ENCODE data around the gene S100A12. TPM values are rescaled to one million over a fixed set of nuclear protein-coding genes. Genes with fewer than 3 reads are reported as not detected.
"Not testable (repeated sequence)": the region's sequence is repeated elsewhere in the genome, so short reads cannot be mapped to it uniquely, and the experiment has no call there.

Gene S100A12
- total RNA-seq, result not detected in 2 replicates

GRCh38 chr1:153375511-153375910, at the start of gene S100A12:
S100A12 (minus strand) TSS chr1:153375621; CDS start chr1:153374592, 1,029 bp downstream.
- intact Hi-C loops (cut with micrococcal nuclease), result no loop called here

- intact Hi-C loops (cut with micrococcal nuclease), result loop anchor here (1.0 kb wide), 1 partner anchor 30 kb away; no protein-coding TSS in a partner anchor
These were observed 47.1 kb upstream of the S100A12 start for GRCh38 chr1:153422450-153423068.

GRCh38 chr1:153420306-153420705, 44.9 kb upstream of the S100A12 start:
- intact Hi-C loops (cut with micrococcal nuclease), result no loop called here

- intact Hi-C loops (cut with micrococcal nuclease), result not testable (repeated sequence)
These were observed 44.0 kb upstream of the S100A12 start for GRCh38 chr1:153419436-153419793.

GRCh38 chr1:153418758-153419435, 43.5 kb upstream of the S100A12 start:
- intact Hi-C loops (cut with micrococcal nuclease), result not testable (repeated sequence)

GRCh38 chr1:153417136-153417888, 41.9 kb upstream of the S100A12 start:
- intact Hi-C loops (cut with micrococcal nuclease), result no loop called here

- intact Hi-C loops (cut with micrococcal nuclease), result no loop called here
These were observed 40.6 kb upstream of the S100A12 start, which contains the start of gene S100A7A for GRCh38 chr1:153415850-153416570. S100A7A (plus strand) TSS chr1:153416520; CDS start chr1:153418083, 1,563 bp downstream.

GRCh38 chr1:153413961-153414360, 38.5 kb upstream of the S100A12 start:
- intact Hi-C loops (cut with micrococcal nuclease), result not testable (repeated sequence)

- intact Hi-C loops (cut with micrococcal nuclease), result not testable (repeated sequence)
These were observed 31.9 kb upstream of the S100A12 start for GRCh38 chr1:153407274-153407673.

GRCh38 chr1:153405825-153406599, 30.6 kb upstream of the S100A12 start:
- intact Hi-C loops (cut with micrococcal nuclease), result not testable (repeated sequence)

GRCh38 chr1:153404768-153405167, 29.3 kb upstream of the S100A12 start:
- intact Hi-C loops (cut with micrococcal nuclease), result loop anchor here (1.0 kb wide), 1 partner anchor 52 kb away; no protein-coding TSS in a partner anchor

GRCh38 chr1:153404086-153404635, 28.7 kb upstream of the S100A12 start:
- intact Hi-C loops (cut with micrococcal nuclease), result loop anchor here (1.0 kb wide), 1 partner anchor 52 kb away; no protein-coding TSS in a partner anchor

- intact Hi-C loops (cut with micrococcal nuclease), result loop anchor here (1.0 kb wide), 1 partner anchor 51 kb away; no protein-coding TSS in a partner anchor
These were observed 28.1 kb upstream of the S100A12 start for GRCh38 chr1:153403421-153404085.

GRCh38 chr1:153402226-153402625, 26.8 kb upstream of the S100A12 start:
- intact Hi-C loops (cut with micrococcal nuclease), result no loop called here

GRCh38 chr1:153401461-153401860, 26.0 kb upstream of the S100A12 start:
- intact Hi-C loops (cut with micrococcal nuclease), result no loop called here

GRCh38 chr1:153400244-153400643, 24.8 kb upstream of the S100A12 start:
- intact Hi-C loops (cut with micrococcal nuclease), result no loop called here

- intact Hi-C loops (cut with micrococcal nuclease), result no loop called here
These were observed 24.1 kb upstream of the S100A12 start for GRCh38 chr1:153399401-153400055.

- intact Hi-C loops (cut with micrococcal nuclease), result no loop called here
These were observed 22.7 kb upstream of the S100A12 start for GRCh38 chr1:153397924-153398651.
